DMS53 treated with DMSO at 0.1 percent for 48 hours (cell line): Measurements from ENCODE around the gene DNAAF5.
A peak's percentile ranks its signal among the peaks of the same experiment; 100 is the strongest.

Source experiments
- DNase-seq: peaks from one replicate; lab custom pipeline; 2025; ENCODE audit not compliant: unreplicated experiment; lab: John Stamatoyannopoulos, UW

Gene DNAAF5

GRCh38 chr7:726084-726853, at the start of gene DNAAF5:
Gene DNAAF5 (plus strand): TSS chr7:726699. CDS start chr7:726721, 22 bp downstream.
- peak; percentile 61 for DNase-seq

GRCh38 chr7:676972-677385, 49.5 kb upstream of the DNAAF5 start:
- DNase-seq = no peak

GRCh38 chr7:680411-681127, 45.9 kb upstream of the DNAAF5 start:
- DNase-seq = no peak

- DNase-seq = no peak
Measured at GRCh38 chr7:681551-682307, 44.8 kb upstream of the DNAAF5 start.

- no peak for DNase-seq
Measured at GRCh38 chr7:682810-683209, 43.7 kb upstream of the DNAAF5 start.

- DNase-seq = no peak
Measured at GRCh38 chr7:683526-684205, 42.8 kb upstream of the DNAAF5 start.

- no peak for DNase-seq
Measured at GRCh38 chr7:684416-684815, 42.1 kb upstream of the DNAAF5 start.

GRCh38 chr7:685540-685939, 41.0 kb upstream of the DNAAF5 start:
- no peak for DNase-seq

- no peak for DNase-seq
Measured at GRCh38 chr7:690478-691360, 35.8 kb upstream of the DNAAF5 start.

GRCh38 chr7:691361-692045, 35.0 kb upstream of the DNAAF5 start:
- DNase-seq = no peak

- no peak for DNase-seq
Measured at GRCh38 chr7:693280-693679, 33.2 kb upstream of the DNAAF5 start.

- DNase-seq = no peak
Measured at GRCh38 chr7:696426-696811, 30.1 kb upstream of the DNAAF5 start.

- DNase-seq = no peak
Measured at GRCh38 chr7:696812-697551, 29.5 kb upstream of the DNAAF5 start.

- DNase-seq = no peak
Measured at GRCh38 chr7:698515-699475, 27.7 kb upstream of the DNAAF5 start.

- no peak for DNase-seq
Measured at GRCh38 chr7:699476-700170, 26.9 kb upstream of the DNAAF5 start.

- DNase-seq = no peak
Measured at GRCh38 chr7:701086-701671, 25.3 kb upstream of the DNAAF5 start.

- no peak for DNase-seq
Measured at GRCh38 chr7:703049-703448, 23.4 kb upstream of the DNAAF5 start.
